BE2C (cell line): ENCODE results near the gene PTOV1.

Experiments used
- DNase-seq: peaks from one replicate; pipeline ENCODE4 v3.0.0-alpha.2; 2020
- H3K27me3 ChIP-seq: fragments of 250-450 bp; sonication (Bioruptor Pico); 2 replicates; pipeline ENCODE4 v1.5.1; 2020; ENCODE audit warnings: mild to moderate bottlenecking
- H3K36me3 ChIP-seq: fragments of 250-450 bp; sonication (Bioruptor Pico); 2 replicates; pipeline ENCODE4 v1.5.1; 2020; ENCODE audit warnings: mild to moderate bottlenecking
- H3K4me1 ChIP-seq: fragments of 250-450 bp; sonication (Bioruptor Pico); 2 replicates; pipeline ENCODE4 v1.5.1; 2020
- H3K4me3 ChIP-seq: 2 replicates; pipeline ENCODE4 v1.5.1; 2011; ENCODE audit warnings: low read depth, low read length
- H3K9me3 ChIP-seq: fragments of 250-450 bp; sonication (Bioruptor Pico); 2 replicates; pipeline ENCODE4 v1.5.1; 2020
- TF ChIP-seq, protein P1 (sequence below): IDR thresholded peaks from 2 replicates; pipeline ENCODE4 v1.5.1; 2012; ENCODE audit warnings: mild to moderate bottlenecking, low read depth, low read length

The PTOV1 gene

DNA sequence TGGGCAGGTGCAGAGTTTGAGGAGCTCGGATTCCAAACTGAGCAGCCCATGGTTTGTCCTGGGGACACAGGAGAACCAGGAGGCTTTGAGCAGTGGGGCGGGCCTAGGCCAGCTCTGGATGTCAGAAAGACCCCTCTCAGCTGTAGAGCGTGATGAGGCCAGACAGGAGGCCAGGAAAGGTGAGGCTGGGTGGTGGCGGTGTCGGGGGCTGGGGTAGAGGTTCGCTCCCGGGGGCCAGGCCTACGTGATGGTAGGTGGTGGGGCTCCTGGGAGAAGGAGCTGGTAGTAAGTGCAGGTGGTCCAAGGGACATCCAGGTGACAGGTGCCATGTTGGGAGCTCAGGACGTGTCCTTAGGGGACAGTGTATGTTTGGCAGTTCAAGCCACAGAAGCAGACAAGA lies 13.5 kb upstream of the PTOV1 start:
- DNase-seq, result no peak
- Histone ChIP-seq H3K9me3 (no peaks in the 10 kb centered on the region), H3K36me3 (peaks cover 42% of the 10 kb centered on the region), H3K4me3 (no peak overlapping the region), H3K27me3 (no peaks in the 10 kb centered on the region), H3K4me1 (no peaks in the 10 kb centered on the region)
- TF ChIP-seq, protein P1, sequence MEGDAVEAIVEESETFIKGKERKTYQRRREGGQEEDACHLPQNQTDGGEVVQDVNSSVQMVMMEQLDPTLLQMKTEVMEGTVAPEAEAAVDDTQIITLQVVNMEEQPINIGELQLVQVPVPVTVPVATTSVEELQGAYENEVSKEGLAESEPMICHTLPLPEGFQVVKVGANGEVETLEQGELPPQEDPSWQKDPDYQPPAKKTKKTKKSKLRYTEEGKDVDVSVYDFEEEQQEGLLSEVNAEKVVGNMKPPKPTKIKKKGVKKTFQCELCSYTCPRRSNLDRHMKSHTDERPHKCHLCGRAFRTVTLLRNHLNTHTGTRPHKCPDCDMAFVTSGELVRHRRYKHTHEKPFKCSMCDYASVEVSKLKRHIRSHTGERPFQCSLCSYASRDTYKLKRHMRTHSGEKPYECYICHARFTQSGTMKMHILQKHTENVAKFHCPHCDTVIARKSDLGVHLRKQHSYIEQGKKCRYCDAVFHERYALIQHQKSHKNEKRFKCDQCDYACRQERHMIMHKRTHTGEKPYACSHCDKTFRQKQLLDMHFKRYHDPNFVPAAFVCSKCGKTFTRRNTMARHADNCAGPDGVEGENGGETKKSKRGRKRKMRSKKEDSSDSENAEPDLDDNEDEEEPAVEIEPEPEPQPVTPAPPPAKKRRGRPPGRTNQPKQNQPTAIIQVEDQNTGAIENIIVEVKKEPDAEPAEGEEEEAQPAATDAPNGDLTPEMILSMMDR, result no peak

DNA sequence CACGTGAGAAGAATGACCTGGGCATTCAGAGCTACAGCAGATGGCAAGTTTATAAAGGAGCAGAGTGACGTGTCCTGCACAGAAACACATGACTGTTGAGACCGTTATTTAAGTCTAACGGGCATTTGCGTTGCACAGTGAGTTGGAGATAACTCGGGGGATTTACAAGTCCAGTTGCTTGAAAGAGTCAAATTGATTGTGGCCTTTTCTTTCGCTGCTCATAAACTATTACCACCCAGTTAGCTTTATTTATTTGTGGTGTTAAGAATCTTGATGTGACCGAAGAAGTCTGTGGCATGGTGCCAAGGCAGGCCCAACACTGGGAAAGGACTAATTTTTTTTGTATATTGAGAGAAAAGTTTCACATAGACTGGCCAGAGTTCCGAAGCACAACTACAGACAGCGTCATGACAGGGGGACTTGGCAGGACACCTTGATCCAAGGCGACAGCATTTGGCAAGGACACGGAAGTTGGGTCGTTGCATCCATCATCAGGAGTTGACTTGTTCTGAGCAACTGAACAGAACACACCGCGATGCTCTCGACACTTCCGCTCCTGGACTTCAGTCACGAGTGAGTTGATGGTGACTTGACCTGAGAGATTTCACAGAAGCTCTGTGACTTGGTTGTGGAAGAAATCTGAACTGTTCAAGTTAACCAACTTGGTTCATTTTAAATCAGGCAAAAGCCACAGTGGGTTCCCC lies 11.9 kb upstream of the PTOV1 start:
- H3K27me3 ChIP-seq, result no peaks in the 10 kb centered on the region
- no peak overlapping the region for H3K4me3 ChIP-seq
- H3K9me3 ChIP-seq, result no peaks in the 10 kb centered on the region
- peaks cover 30% of the 10 kb centered on the region for H3K36me3 ChIP-seq
- no peaks in the 10 kb centered on the region for H3K4me1 ChIP-seq
- TF ChIP-seq, protein P1, result no peak
- DNase-seq, result no peak

DNA sequence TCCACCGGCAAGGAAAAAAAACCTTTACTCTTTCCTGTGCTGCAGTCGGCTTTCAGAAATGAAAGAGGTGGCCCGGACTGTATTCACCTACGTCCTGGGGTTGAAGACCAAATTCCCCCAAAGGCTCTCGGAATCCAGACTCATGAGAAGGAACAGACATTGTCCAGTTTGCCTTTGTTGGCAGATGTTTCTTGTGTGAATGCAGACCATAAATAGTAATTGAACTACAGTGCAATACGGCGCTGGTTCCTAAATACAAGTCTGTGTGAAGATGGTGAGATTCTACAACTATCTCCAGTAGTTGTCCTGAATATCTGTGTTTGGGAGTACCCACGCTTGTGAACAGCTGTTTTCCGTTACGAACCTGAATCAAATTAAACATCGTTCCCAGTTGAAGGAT lies 11.2 kb upstream of the PTOV1 start:
- Histone ChIP-seq H3K4me1 (no peaks in the 10 kb centered on the region), H3K36me3 (peaks cover 30% of the 10 kb centered on the region), H3K4me3 (no peak overlapping the region), H3K27me3 (no peaks in the 10 kb centered on the region), H3K9me3 (no peaks in the 10 kb centered on the region)
- DNase-seq, result no peak
- TF ChIP-seq, protein P1, result no peak

DNA sequence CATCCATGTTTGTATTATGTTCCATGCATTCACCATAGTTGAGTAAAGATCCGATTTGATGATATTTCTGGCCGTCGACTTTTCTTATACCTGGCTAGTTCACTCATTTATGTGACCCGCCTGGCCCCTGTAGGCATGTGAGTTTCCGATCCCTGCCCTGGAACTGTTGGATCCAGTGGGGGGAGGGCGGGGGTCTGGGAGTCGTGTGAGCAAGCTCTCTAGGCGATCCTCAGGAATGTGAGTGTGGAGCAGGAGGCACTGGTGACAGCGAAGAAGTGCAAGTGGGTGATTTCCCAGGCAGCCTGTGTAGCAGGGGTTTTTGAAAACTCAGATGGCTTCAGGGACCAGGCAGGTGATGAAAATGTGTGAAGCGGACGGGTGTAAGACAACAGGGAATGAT lies 10.6 kb upstream of the PTOV1 start:
- TF ChIP-seq, protein P1, result no peak
- H3K9me3 ChIP-seq, result no peaks in the 10 kb centered on the region
- no peak overlapping the region for H3K4me3 ChIP-seq
- DNase-seq, result no peak
- no peaks in the 10 kb centered on the region for H3K27me3 ChIP-seq
- peaks cover 24% of the 10 kb centered on the region for H3K36me3 ChIP-seq
- no peaks in the 10 kb centered on the region for H3K4me1 ChIP-seq

DNA sequence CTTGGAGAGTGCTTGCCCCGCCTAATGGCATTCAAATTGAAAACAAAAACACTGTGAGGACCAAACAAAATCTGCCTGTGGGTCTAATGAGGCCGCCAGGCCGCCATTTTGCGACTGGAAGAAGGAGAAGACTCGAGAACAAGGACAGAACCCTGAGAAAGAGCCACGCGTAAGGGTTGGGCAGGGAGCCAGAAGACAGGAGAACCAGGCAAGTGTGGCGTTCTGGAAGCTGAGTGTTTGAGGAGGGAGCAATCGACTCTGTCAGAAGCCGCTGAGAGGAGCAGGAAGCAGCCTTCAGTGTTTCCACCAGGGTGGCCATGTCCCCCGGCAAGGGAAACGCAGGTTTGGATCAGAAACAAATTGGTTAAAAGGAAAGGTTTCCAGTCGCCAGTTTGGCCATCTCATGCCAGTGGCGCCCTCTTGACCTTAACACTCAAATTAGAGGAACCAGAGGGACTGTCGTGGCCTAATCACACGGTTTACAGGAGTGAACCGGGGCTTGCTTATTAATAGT lies 10.2 kb upstream of the PTOV1 start:
- no peaks in the 10 kb centered on the region for H3K9me3 ChIP-seq
- H3K36me3 ChIP-seq, result peaks cover 23% of the 10 kb centered on the region
- no peak overlapping the region for H3K4me3 ChIP-seq
- TF ChIP-seq, protein P1, result no peak
- no peak for DNase-seq
- H3K4me1 ChIP-seq, result no peaks in the 10 kb centered on the region
- H3K27me3 ChIP-seq, result no peaks in the 10 kb centered on the region

DNA sequence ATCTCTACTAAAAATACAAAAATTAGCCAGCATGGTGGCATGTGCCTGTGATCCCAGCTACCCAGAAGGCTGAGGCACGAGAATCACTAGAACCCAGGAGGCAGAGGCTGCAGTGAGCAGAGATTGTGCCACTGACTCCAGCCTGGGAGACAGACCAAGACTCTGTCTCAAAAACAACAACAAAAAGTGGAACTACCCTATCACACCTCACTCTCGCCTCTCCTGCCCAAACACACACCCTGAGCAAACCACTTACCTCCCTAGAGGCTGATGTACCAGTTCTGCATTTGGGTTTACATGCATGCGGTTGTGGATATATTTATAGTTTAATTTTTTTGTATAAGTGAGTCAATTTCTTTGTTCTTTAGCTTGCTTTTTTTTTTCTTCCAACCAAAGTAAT lies 7.7 kb upstream of the PTOV1 start:
- DNase-seq, result no peak
- TF ChIP-seq, protein P1, result no peak
- peaks cover 12% of the 10 kb centered on the region for H3K36me3 ChIP-seq
- no peak overlapping the region for H3K4me3 ChIP-seq
- no peaks in the 10 kb centered on the region for H3K9me3 ChIP-seq
- H3K27me3 ChIP-seq, result no peaks in the 10 kb centered on the region
- H3K4me1 ChIP-seq, result no peaks in the 10 kb centered on the region
